HCT116 (cell line): Measurements from ENCODE around the gene PIGQ. TPM values are rescaled to one million over a fixed set of nuclear protein-coding genes. Genes with fewer than 3 reads are reported as not detected.

Source experiments
- ATAC-seq: fragments of 200-7000 bp; cut with Tn5 transposase; 2 replicates; pipeline ENCODE4 v1.9.1; 2020; ENCODE audit warnings: mild to moderate bottlenecking, moderate library complexity
- BruUV-seq: library from RNA; stranded (reverse); fragments of 400-500 nt; replicated peaks from 2 replicates; lab custom pipeline; 2021; lab: Mats Ljungman, UMichigan
- CTCF ChIA-PET: fragments of 300-600 bp; sonication (Branson Sonifier 250); formaldehyde crosslinking; loops from one replicate; lab custom pipeline; 2021; ENCODE audit warnings: antibody characterized with exemption; lab: Charles Lee
- POLR2A ChIA-PET: fragments of 300-600, 350-600 bp; sonication (Branson Sonifier 250); formaldehyde crosslinking; loops from one replicate; lab custom pipeline; 2021; ENCODE audit warnings: antibody characterized with exemption; lab: Charles Lee
- RAD21 ChIA-PET, 2 experiments: fragments of 300-600 bp; sonication (Branson Sonifier 250); formaldehyde crosslinking; loops; one replicate each; lab custom pipeline; 2023; ENCODE audit warnings: low total read pairs in 2 of 2; ENCODE audit not compliant: uncharacterized antibody in 2 of 2, unreplicated experiment in 2 of 2, low non-redundant PET in 1 of 2; lab: Charles Lee
- DNase-seq: peaks from one replicate; pipeline ENCODE4 v3.0.0-alpha.2; 2010; ENCODE audit warnings: low read depth, low spot score
- H2AFZ ChIP-seq: fragments of 200-600 bp; shearing (Covaris generic), sonication (generic); 2 replicates; pipeline ENCODE4 v1.6.1; 2017; ENCODE audit warnings: low read depth, mixed run types, mixed read lengths, antibody characterized with exemption, low read length; ENCODE audit not compliant: poor library complexity, severe bottlenecking
- H3K27ac ChIP-seq: 2 replicates; pipeline ENCODE4 v1.5.1; 2012; ENCODE audit warnings: low read depth, low read length
- H3K27me3 ChIP-seq: fragments of 200-600 bp; sonication (generic); 2 replicates; pipeline ENCODE4 v1.6.1; 2016; ENCODE audit warnings: mixed run types, low read length, mixed read lengths; ENCODE audit not compliant: insufficient read depth
- H3K36me3 ChIP-seq, 2 experiments: fragments of 200-500 bp in 1 of 2; fragments of 200-600 bp in 1 of 2; sonication (Bioruptor generic) in 1 of 2; sonication (generic) in 1 of 2; 2 replicates each; pipeline versions ENCODE4 v1.5.1 to v1.6.1; 2014 to 2016; ENCODE audit warnings: low read length in 2 of 2, inconsistent platforms in 1 of 2, mixed read lengths in 1 of 2, mixed run types in 1 of 2; ENCODE audit not compliant: insufficient read depth in 2 of 2, control insufficient read depth in 1 of 2
- H3K4me1 ChIP-seq, 2 experiments: fragments of 200-600 bp in 1 of 2; sonication (generic) in 1 of 2; 2 replicates each; pipeline versions ENCODE4 v1.5.1 to v1.6.1; 2012 to 2017; ENCODE audit warnings: low read length in 2 of 2, inconsistent platforms in 1 of 2, mild to moderate bottlenecking in 1 of 2, mixed read lengths in 1 of 2, mixed run types in 1 of 2, moderate library complexity in 1 of 2; ENCODE audit not compliant: insufficient read depth in 2 of 2, control insufficient read depth in 1 of 2
- H3K4me2 ChIP-seq: fragments of 200-600 bp; sonication (generic); 2 replicates; pipeline ENCODE4 v1.6.1; 2017; ENCODE audit warnings: mixed run types, low read length, mixed read lengths
- H3K4me3 ChIP-seq, 2 experiments: fragments of 200-600 bp in 1 of 2; sonication (generic) in 1 of 2; replicated peaks in 1 of 2; 2 replicates each; pipeline ENCODE4 v1.5.1; 2011 to 2016; ENCODE audit warnings: low read length in 2 of 2, control low read depth in 1 of 2, low read depth in 1 of 2, mild to moderate bottlenecking in 1 of 2, mixed read lengths in 1 of 2, mixed run types in 1 of 2
- H3K79me2 ChIP-seq: fragments of 200-600 bp; sonication (generic); 2 replicates; pipeline ENCODE4 v1.6.1; 2017; ENCODE audit warnings: mild to moderate bottlenecking, mixed run types, low read length, moderate library complexity, mixed read lengths; ENCODE audit not compliant: insufficient read depth
- H3K9ac ChIP-seq: fragments of 200-600 bp; sonication (generic); 2 replicates; pipeline ENCODE4 v1.6.1; 2016; ENCODE audit warnings: low read length, mixed read lengths
- H3K9me2 ChIP-seq: fragments of 200-600 bp; sonication (generic), shearing (Covaris generic); 2 replicates; pipeline ENCODE4 v1.6.1; 2017; ENCODE audit warnings: mixed run types, mild to moderate bottlenecking, moderate library complexity; ENCODE audit not compliant: insufficient read depth
- H3K9me3 ChIP-seq, 2 experiments: fragments of 200-500 bp in 1 of 2; fragments of 200-600 bp in 1 of 2; sonication (Bioruptor generic) in 1 of 2; sonication (generic) in 1 of 2; 2 replicates each; pipeline ENCODE4 v1.6.1; 2014 to 2017; ENCODE audit warnings: low read length in 2 of 2, mixed read lengths in 2 of 2, inconsistent platforms in 1 of 2, low read depth in 1 of 2, mild to moderate bottlenecking in 1 of 2, mixed run types in 1 of 2, moderate library complexity in 1 of 2; ENCODE audit not compliant: control insufficient read depth in 1 of 2, insufficient read depth in 1 of 2
- H4K20me1 ChIP-seq: fragments of 200-600 bp; sonication (generic), shearing (Covaris generic); 2 replicates; pipeline ENCODE4 v1.6.1; 2017; ENCODE audit warnings: mixed run types, mild to moderate bottlenecking, moderate library complexity; ENCODE audit not compliant: insufficient read depth
- CBX3 ChIP-seq: IDR thresholded peaks from 2 replicates; pipeline ENCODE4 v1.6.1; 2012; ENCODE audit warnings: low read depth
- CEBPB ChIP-seq: IDR thresholded peaks from 2 replicates; pipeline ENCODE4 v1.6.1; 2012; ENCODE audit warnings: low read depth
- EGR1 ChIP-seq: IDR thresholded peaks from 2 replicates; pipeline ENCODE4 v1.6.1; 2012; ENCODE audit warnings: low read depth
- ELF1 ChIP-seq: IDR thresholded peaks from 2 replicates; pipeline ENCODE4 v1.6.1; 2012; ENCODE audit warnings: low read depth, borderline replicate concordance
- EZH2 ChIP-seq: fragments of 200-600 bp; sonication (generic); IDR thresholded peaks from 2 replicates; pipeline ENCODE4 v1.6.1; 2017; ENCODE audit warnings: antibody characterized with exemption, mixed run types
- POLR2A ChIP-seq: IDR thresholded peaks from 2 replicates; pipeline ENCODE4 v1.7.0; 2011; ENCODE audit warnings: borderline replicate concordance; ENCODE audit not compliant: insufficient read depth, insufficient read length; ENCODE audit errors: extremely low read depth
- RAD21 ChIP-seq: IDR thresholded peaks from 2 replicates; pipeline ENCODE4 v1.6.1; 2012; ENCODE audit warnings: low read depth, mild to moderate bottlenecking
- REST ChIP-seq: IDR thresholded peaks from 2 replicates; pipeline ENCODE4 v1.6.1; 2012; ENCODE audit warnings: low read depth
- SRF ChIP-seq: IDR thresholded peaks from 2 replicates; pipeline ENCODE4 v1.6.1; 2012; ENCODE audit warnings: low read depth
- YY1 ChIP-seq: IDR thresholded peaks from 2 replicates; pipeline ENCODE4 v1.6.1; 2011; ENCODE audit warnings: low read length, low read depth, moderate library complexity, mild to moderate bottlenecking; ENCODE audit not compliant: insufficient replicate concordance; ENCODE audit errors: extremely low read depth
- ZNF274 ChIP-seq: fragments of 200-500 bp; sonication (Bioruptor generic); IDR thresholded peaks from 2 replicates; pipeline ENCODE4 v1.6.1; 2014; ENCODE audit warnings: mild to moderate bottlenecking, low read depth, low read length, inconsistent platforms
- intact Hi-C: fragments of 100-400 bp; cut with micrococcal nuclease; formaldehyde crosslinking; loops from 2 replicates; pipeline ENCODE4 v1.10.0; 2022
- total RNA-seq: library from RNA; stranded (reverse); gene quantifications from one replicate; pipeline ENCODE4 v1.2.1, GENCODE V29; 2021; ENCODE audit not compliant: unreplicated experiment

The PIGQ gene
- total RNA-seq, 1 experiment from 2014 or later, result 21.0 TPM

GRCh38 chr16:551210-551609, 18.6 kb upstream of the PIGQ start:
- no peaks in the 10 kb centered on the region for H3K4me1 ChIP-seq
- ChIA-PET POLR2A (no interaction called here), CTCF (no interaction called here)
- intact Hi-C loops, result no loop called here
- no peaks in the 10 kb centered on the region for H3K9me3 ChIP-seq
- H3K4me2 ChIP-seq, result no peak overlapping the region
- ATAC-seq, result no peak
- H3K79me2 ChIP-seq, result no peaks in the 10 kb centered on the region
- H3K27ac ChIP-seq, result no peak overlapping the region
- no peak overlapping the region for H3K4me3 ChIP-seq
- TF ChIP-seq RAD21, result no peak
- TF ChIP-seq REST, result no peak
- no peak for TF ChIP-seq ZNF274
- TF ChIP-seq CEBPB, result no peak
- no peak for TF ChIP-seq EGR1
- TF ChIP-seq YY1, result no peak
- TF ChIP-seq, all 23 proteins: peak for 0
- Histone ChIP-seq H2AFZ (no peak overlapping the region), H3K36me3 (no peaks in the 10 kb centered on the region), H3K9me2 (no peaks in the 10 kb centered on the region), H4K20me1 (no peaks in the 10 kb centered on the region), H3K27me3 (no peaks in the 10 kb centered on the region), H3K9ac (no peak overlapping the region)
- DNase-seq, result no peak
- RAD21 ChIA-PET, result no interaction called here
- BruUV-seq, result no TSS peak

- Histone ChIP-seq H3K4me3 (no peak overlapping the region), H3K4me1 (no peaks in the 10 kb centered on the region), H3K27me3 (no peaks in the 10 kb centered on the region), H3K27ac (no peak overlapping the region), H3K9ac (no peak overlapping the region), H3K9me2 (no peaks in the 10 kb centered on the region), H3K4me2 (no peak overlapping the region), H3K9me3 (no peaks in the 10 kb centered on the region), H3K36me3 (no peaks in the 10 kb centered on the region), H2AFZ (no peak overlapping the region), H4K20me1 (no peaks in the 10 kb centered on the region), H3K79me2 (no peaks in the 10 kb centered on the region)
- CTCF ChIA-PET, result no interaction called here
- DNase-seq, result no peak
- ATAC-seq, result no peak
- RAD21 ChIA-PET, result no interaction called here
- intact Hi-C loops, result no loop called here
- no TSS peak for BruUV-seq
- TF ChIP-seq CBX3, result no peak
- TF ChIP-seq POLR2A, result no peak
- TF ChIP-seq ELF1, result no peak
- TF ChIP-seq SRF, result no peak
- TF ChIP-seq EZH2, result no peak
- TF ChIP-seq REST, result no peak
- POLR2A ChIA-PET, result no interaction called here
These were observed 17.6 kb upstream of the PIGQ start for GRCh38 chr16:552171-552570.
